Mucosa of descending colon (tissue), 3 donors: ENCODE data around the gene SIK1. TPM values are rescaled to one million over a fixed set of nuclear protein-coding genes. Genes with fewer than 3 reads are reported as not detected.
"Not testable (repeated sequence)": the region's sequence is repeated elsewhere in the genome, so short reads cannot be mapped to it uniquely, and the experiment has no call there.

Experiments used
- ATAC-seq: fragments of 200-7000 bp; cut with Tn5 transposase; one replicate; pipeline ENCODE4 v1.9.1; 2020; ENCODE audit warnings: mild to moderate bottlenecking, moderate library complexity
- DNase-seq, 3 donors: peaks; one replicate each; pipeline ENCODE4 v3.0.0-alpha.2; 2020
- H3K36me3 ChIP-seq: fragments of 200-600 bp; one replicate; pipeline ENCODE4 v1.8.0; 2021; ENCODE audit warnings: low read depth, mild to moderate bottlenecking
- H3K4me1 ChIP-seq: fragments of 200-600 bp; one replicate; pipeline ENCODE4 v1.8.0; 2021; ENCODE audit warnings: low read depth, mild to moderate bottlenecking
- H3K4me3 ChIP-seq: fragments of 200-600 bp; one replicate; pipeline ENCODE4 v1.8.0; 2021; ENCODE audit warnings: mild to moderate bottlenecking
- H3K9me3 ChIP-seq: fragments of 200-600 bp; one replicate; pipeline ENCODE4 v1.8.0; 2021; ENCODE audit warnings: mild to moderate bottlenecking
- intact Hi-C, 2 donors: fragments of 100-400 bp; cut with DNase I in 1 of 2; cut with micrococcal nuclease in 1 of 2; formaldehyde crosslinking; loops; one replicate each; pipeline versions ENCODE4 v1.11.0 to v1.11.1; 2022; cut with DNase I, micrococcal nuclease
- total RNA-seq, 3 donors: library from RNA; stranded (reverse); fragmentation: NEBNext Ultra II Directional in 2 of 3; extraction: Animal tissue kit (Norgen Biotek cat#: 25700) in 2 of 3; gene quantifications; one replicate each; pipeline versions ENCODE4 v1.2.1 to v1.2.4, GENCODE V29; 2021 to 2023
- TF ChIP-seq, protein P1 (sequence below): fragments of 200-600 bp; IDR thresholded peaks from one replicate; pipeline ENCODE4 v1.8.0; 2022; ENCODE audit warnings: antibody characterized with exemption, mild to moderate bottlenecking
- donor health status: DM: no; HTN: no; CAD: no; lungs with moderate emphysema.
- donor health status: DM: no; HTN: no; CAD: no.
- donor health status: DM: no; HTN: yes; CAD: no.

Gene SIK1
- total RNA-seq, 3 donors from 2014 or later: 5.5 to 40.5 (median 7.9) TPM

DNA sequence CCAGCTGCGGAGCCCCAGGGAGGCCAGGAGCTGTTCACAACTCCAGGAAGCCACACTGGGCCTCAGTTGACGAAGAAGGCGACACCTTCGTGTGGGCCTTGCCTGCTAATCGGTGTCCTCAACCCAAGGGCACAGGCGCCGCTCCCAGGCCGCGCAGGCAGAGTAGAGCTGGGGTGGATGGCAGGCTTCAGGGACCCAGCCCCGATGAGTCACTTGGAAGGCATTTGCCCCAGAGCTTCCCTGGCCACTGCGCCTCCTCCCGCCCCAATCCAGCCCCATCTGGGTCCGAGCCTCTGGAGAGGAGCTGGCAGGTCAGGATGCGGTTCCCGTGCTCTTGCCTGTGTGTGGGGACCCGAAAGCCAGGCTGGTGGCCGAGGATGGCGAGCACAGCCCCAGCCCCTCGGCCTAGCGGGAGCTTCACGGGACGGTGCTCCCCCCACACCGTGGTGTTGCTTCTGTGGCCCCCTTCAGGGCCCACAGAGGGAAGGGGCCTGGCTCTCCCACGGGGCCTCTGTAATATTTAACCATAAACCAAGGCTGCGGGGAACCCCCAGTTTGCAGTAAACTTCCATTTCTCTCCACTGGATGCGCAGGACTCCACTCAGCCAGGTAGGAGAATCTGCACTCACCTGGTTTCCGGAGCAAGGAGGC, 30.0 kb downstream of the SIK1 start:
- H3K4me1 ChIP-seq, intact Hi-C loops, H3K36me3 ChIP-seq, DNase-seq, H3K4me3 ChIP-seq, H3K9me3 ChIP-seq: not testable (repeated sequence)
- ATAC-seq: peak; percentile 66

GRCh38 chr21:43383351-43383750, 43.6 kb downstream of the SIK1 start:
- H3K9me3 ChIP-seq, H3K36me3 ChIP-seq, DNase-seq, intact Hi-C loops, H3K4me3 ChIP-seq, H3K4me1 ChIP-seq: not testable (repeated sequence)
- peak; percentile 60 for ATAC-seq

- H3K9me3 ChIP-seq, intact Hi-C loops, H3K4me3 ChIP-seq, DNase-seq, H3K36me3 ChIP-seq, H3K4me1 ChIP-seq: not testable (repeated sequence)
- ATAC-seq: peak; percentile 39
These were observed 44.0 kb downstream of the SIK1 start for GRCh38 chr21:43382902-43383301.

- H3K36me3 ChIP-seq, H3K4me3 ChIP-seq, ATAC-seq, DNase-seq, H3K4me1 ChIP-seq, H3K9me3 ChIP-seq, intact Hi-C loops: not testable (repeated sequence)
These were observed 45.9 kb downstream of the SIK1 start for GRCh38 chr21:43380852-43381533.

DNA sequence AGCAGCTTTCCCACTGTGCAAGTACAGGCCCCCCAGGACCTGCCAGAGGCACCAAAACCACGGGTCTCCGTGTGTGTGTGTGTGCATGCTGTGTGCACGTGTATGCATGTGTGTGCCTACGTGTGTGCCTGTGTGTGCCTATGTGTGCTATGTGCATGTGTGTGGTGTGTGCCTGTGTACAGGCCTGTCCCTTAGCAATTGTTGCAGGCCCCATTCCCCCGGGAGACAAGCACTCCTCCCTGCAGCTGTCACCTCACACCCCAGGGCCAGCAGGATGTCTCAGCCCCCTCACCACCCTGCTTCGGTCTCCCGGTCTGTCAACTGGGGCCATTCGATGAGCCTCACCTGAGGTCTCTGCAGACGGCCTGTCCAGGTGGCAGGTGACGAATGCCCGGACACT, 46.6 kb downstream of the SIK1 start:
- H3K4me1 ChIP-seq, DNase-seq, ATAC-seq, H3K4me3 ChIP-seq, H3K36me3 ChIP-seq, H3K9me3 ChIP-seq, intact Hi-C loops: not testable (repeated sequence)

DNA sequence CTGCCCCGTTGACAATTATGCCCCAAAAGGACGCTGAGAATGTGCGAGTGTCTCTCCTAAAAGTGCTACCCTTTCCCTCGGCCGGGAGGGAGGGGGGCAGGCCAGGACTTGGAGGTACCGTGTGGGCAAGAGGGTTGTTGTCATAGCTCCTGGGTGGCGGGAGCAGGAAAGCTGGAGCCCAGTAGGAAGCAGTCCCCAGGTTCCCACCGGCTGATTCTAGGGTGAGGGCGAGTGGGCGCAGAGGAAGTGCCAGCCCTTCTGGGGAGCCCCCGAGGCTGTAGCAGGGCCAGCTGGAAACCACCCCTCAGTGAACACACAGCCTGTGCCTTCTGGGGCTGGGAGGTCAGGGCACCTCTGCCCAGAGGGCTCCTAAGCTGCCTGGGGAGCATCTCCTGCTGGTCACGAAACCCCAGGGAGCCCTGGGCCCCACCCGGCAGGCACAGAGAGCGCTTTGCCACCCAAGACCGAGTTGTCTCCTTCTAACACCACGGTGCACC, 47.3 kb downstream of the SIK1 start:
- H3K4me1 ChIP-seq, H3K36me3 ChIP-seq, H3K9me3 ChIP-seq, ATAC-seq, H3K4me3 ChIP-seq, DNase-seq, intact Hi-C loops: not testable (repeated sequence)

DNA sequence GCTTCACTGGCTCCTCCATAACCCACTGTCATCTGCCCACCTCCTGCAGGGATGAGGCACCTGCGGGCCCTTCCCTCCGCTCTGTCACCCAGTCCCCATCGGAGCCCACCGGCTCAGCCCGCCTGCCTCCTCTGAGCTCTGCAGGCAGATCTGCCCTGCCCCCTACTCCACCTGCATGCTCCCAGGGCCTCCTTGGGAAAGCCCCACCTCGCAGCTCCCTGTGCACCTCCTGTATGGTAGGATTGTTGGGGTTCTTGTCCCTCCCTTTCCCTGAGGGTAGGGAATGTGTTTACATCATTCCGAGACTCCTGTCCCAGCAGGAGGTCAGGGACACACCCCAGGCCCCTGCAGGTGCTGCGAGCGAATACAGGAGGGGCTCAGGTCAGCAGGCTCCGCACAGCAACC, 50.5 kb downstream of the SIK1 start:
- no peak overlapping the region for H3K4me3 ChIP-seq
- H3K4me1 ChIP-seq: no peaks in the 10 kb centered on the region
- intact Hi-C loops: no loop called here
- no peaks in the 10 kb centered on the region for H3K9me3 ChIP-seq
- no peak for ATAC-seq
- no peaks in the 10 kb centered on the region for H3K36me3 ChIP-seq
- DNase-seq: no peak
- TF ChIP-seq, protein P1, sequence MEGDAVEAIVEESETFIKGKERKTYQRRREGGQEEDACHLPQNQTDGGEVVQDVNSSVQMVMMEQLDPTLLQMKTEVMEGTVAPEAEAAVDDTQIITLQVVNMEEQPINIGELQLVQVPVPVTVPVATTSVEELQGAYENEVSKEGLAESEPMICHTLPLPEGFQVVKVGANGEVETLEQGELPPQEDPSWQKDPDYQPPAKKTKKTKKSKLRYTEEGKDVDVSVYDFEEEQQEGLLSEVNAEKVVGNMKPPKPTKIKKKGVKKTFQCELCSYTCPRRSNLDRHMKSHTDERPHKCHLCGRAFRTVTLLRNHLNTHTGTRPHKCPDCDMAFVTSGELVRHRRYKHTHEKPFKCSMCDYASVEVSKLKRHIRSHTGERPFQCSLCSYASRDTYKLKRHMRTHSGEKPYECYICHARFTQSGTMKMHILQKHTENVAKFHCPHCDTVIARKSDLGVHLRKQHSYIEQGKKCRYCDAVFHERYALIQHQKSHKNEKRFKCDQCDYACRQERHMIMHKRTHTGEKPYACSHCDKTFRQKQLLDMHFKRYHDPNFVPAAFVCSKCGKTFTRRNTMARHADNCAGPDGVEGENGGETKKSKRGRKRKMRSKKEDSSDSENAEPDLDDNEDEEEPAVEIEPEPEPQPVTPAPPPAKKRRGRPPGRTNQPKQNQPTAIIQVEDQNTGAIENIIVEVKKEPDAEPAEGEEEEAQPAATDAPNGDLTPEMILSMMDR: no peak

DNA sequence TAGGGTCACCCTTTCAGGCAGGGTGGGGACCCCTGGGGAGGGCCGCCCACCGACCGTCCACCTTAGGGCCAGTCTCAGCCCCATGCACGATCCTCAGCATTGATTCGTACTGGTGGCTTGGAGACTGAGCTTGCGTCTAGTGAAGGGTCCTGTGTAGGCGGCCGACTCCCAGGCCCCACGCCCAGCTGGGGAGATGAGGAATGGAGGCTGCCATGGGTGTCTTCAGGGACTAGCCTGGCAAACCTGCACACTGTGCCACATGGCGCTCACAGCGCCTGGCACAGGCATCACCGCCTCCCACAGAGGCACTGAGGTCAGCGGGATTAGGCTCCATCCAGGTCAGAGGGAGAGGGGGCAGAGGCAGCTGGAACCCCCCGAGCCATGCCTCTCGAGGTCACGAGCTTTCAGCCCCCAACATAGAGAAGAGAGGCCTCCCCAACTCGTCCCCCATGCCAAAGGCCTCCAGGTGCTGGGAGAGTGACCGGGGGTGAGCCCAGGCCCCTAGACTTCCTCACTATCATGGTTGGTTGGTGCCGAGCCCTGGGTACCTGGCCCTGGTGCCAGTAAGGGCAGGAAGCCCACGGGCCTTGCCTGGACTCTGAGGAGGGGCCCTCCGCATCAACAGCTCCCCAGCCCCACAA, 51.0 kb downstream of the SIK1 start:
- no peak overlapping the region for H3K4me3 ChIP-seq
- H3K9me3 ChIP-seq: no peaks in the 10 kb centered on the region
- DNase-seq: no peak
- no peaks in the 10 kb centered on the region for H3K4me1 ChIP-seq
- intact Hi-C loops: no loop called here
- TF ChIP-seq, protein P1: no peak
- H3K36me3 ChIP-seq: no peaks in the 10 kb centered on the region
- no peak for ATAC-seq
